Eye (tissue), 1 donor: ENCODE results near the gene SETD6.

ENCODE experiments used
- DNase-seq: peaks from one replicate; pipeline ENCODE4 v3.0.0-alpha.2; 2015

Gene SETD6

DNA sequence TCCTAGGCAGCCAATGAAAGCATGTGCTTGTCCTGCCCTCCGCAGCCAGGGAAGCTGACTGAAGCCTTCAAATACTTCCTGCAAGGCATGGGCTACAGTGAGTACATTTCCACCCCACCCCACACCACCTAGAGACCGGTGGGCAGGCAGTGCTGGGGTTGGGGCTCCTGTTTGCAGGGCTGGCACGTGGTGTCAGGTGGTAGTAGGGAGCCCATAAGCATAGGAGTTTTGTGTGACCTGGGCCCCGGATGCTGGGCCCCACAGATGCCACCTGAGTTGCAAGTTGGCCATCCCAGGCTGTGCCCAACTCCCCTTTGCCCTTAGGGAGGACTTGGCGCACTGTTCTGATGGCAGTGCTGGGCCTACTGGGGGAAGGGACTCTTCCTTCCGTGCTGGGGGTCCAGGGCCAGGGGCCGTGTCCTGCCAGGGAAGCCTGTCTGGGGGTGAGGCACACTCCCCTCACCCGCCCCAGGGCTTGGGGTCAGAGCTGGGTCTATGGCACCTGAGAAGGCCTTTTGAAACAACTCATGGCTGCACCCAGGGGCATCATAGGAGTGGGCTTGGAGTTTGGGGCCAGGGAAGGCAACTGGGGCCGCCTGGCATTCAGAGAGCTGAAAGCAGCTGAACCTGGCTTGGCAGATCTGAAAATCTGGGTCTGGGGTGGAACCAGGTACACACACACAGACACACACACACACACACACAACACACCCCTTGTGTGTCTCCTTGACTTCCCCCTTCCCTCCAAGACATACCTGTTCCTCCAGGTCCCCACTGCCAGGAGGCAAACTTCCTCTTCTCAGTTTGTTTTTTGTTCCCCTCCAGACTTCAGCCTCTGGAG lies 5.8 kb upstream of the SETD6 start:
- no peak for DNase-seq

DNA sequence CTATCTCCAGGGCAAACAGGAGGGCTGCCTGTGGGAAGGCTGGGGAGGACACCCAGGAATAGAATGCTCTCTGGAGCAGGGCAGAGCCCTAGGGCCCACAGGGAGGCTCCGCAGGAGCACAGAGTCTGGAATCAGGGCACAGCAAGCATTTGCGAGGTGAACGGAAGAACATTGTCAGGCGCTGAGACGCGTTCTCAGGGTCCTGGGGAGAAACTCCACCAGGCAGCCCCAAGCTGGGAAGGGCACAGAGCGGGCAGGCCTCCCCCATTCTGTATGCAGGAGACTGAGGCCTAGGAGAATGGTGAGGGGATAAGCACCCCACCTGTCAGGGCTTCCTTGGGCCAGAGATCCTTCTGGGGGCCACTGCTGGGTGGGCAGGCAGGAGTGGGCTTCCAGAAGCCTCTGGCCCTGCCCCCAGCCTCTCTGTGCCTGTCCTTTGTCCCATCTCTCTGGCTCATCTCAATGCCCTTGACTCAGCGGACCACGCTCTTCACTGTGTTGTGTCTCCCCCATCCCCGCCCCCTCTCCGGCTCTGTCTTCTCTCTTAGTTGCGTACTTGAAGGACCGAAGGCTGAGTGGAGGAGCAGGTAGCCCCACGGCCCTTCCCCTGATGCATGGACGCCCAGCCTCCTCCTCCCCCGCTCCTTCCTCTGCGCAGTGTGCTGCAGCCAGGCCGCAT lies 5.1 kb upstream of the SETD6 start:
- no peak for DNase-seq

DNA sequence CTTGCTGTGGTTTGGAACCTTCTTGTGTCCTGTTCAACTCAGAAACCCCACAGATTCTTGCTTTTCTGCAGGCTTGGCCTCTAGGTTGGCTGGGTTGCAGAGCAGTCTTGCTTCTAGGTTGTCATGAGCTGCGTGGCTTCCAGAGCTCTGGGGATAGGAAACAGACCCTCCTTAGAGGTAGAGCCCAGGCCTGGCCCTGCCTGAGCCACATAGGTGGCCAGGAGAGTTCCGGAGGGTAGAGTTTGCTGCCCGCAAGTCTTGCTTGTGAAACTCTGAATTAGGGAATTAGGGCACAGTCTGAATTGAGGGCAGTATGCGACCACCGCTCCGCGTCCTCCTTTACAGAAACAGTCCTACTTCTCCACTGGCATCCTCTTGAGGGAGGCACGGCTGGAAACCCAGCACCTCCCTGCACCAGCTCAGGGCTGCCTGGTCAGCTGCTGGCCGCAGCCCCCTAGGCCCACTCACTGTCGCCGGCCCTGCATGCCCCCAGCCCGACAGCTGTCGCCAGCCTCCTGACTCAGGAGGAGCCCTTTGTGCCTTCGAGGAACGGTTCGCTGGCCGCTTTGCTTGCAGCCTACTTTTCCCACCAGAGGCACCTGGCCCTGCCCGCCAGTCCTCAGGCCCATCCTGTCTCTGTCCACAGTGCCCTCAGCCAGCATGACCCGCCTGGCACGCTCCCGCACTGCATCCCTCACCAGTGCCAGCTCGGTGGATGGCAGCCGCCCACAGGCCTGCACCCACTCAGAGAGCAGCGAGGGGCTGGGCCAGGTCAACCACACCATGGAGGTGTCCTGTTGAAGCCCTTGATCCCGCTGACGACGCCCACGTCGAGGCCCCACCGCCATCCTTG lies 4.3 kb upstream of the SETD6 start:
- DNase-seq: no peak

DNA sequence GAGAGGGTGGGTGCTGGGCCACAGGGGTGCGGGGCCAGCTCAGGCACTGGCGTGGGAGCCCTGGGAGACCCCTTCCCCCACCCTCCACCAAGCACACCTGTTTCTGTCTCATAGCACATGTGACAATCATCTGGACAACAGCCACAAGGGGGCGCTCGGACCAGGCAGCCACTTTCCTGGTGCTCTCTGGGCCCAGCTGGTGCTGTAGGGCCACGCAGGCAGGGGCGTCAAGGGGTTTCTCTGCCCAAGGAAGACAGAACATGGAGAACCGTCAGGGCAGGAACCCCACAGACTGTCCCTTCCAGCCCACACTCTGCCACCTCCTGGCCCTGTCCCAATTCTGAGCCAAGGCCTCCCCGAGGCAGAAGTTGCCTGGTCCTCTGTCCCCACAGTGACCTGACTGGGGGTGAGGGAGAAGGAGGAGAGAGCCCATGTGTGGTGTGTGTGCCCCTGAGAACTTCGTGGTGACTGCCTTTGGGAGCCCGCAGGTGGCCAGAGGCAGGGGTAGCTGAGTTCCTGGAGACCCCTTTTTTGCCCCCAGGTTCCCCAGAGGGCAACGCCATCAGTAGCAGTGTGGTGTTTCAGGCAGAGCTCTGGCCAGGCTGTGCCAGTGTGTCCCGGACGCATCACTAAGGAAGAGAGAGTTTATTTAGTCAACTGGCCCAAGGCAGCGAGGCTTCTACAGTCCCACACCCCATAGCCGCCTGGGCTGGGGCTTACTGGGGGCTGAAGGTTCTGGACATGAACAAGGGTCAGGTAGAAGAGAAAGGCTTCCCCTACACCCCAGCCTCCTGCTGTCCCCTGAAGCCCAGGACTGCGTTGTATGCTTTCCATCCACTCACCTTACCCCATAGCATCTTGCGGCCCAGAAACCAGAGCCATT lies 3.1 kb upstream of the SETD6 start:
- peak; percentile 87 for DNase-seq

DNA sequence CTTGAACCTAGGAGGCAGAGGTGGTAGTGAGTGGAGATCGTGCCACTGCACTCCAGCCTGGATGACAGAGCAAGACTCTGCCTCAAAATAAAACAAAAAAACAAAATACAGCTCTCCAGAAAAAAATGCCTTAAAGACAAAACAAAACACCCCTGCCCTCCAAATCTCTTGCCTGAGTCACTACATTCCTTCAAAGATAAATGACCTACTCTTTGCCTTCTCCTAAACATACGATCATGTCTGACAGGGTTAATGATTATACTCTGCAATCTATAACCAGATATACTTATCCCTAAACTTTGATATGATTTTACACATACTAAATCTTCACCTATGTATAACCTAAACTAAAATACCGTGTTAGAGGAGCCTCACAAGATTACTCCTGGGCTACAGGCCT lies 1.4 kb upstream of the SETD6 start:
- no peak for DNase-seq

DNA sequence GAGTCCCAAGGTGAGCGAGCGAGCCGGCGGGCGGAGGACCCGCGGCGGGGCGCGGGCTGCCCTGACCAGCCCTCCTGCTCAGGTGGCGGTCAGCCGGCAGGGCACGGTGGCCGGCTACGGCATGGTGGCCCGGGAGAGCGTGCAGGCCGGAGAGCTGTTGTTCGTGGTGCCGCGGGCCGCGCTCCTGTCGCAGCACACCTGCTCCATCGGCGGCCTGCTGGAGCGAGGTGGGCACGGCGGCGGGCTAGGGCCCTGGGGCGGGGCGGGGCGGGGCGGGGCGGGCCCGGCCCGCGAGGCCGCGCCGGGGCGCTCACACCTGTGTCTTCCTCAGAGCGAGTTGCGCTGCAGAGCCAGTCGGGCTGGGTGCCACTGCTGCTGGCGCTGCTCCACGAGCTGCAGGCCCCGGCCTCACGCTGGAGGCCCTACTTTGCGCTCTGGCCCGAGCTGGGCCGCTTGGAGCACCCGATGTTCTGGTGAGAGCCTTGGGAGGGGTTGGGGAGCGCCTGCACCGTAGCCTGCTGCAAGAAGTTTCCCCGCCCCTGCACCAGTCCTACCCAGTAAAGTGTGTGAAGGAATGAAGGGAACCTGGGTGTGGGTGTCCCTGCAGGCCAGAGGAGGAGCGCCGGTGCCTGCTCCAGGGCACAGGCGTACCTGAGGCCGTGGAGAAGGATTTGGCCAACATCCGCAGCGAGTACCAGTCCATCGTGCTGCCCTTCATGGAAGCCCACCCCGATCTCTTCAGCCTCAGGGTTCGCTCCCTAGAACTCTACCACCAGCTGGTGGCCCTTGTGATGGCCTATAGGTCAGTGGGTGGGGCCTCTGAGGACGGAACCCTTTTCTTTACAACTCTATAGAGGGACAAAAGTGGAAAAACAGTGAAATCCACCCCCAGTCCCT lies 802 bp downstream of the SETD6 start:
- no peak for DNase-seq

DNA sequence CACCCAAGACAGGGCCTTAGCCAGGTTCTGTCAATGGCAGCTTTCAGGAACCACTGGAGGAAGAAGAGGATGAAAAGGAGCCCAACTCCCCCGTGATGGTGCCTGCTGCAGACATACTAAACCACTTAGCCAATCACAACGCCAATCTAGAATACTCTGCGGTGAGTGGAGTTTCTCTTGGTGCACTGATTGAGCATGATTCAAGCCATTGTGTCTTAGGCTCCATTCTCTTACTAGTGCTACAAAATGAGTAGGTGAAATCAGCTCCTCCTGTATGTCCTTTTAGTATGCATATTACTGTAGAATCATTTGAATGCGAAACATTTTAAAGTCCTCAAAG lies 1.4 kb downstream of the SETD6 start:
- no peak for DNase-seq

DNA sequence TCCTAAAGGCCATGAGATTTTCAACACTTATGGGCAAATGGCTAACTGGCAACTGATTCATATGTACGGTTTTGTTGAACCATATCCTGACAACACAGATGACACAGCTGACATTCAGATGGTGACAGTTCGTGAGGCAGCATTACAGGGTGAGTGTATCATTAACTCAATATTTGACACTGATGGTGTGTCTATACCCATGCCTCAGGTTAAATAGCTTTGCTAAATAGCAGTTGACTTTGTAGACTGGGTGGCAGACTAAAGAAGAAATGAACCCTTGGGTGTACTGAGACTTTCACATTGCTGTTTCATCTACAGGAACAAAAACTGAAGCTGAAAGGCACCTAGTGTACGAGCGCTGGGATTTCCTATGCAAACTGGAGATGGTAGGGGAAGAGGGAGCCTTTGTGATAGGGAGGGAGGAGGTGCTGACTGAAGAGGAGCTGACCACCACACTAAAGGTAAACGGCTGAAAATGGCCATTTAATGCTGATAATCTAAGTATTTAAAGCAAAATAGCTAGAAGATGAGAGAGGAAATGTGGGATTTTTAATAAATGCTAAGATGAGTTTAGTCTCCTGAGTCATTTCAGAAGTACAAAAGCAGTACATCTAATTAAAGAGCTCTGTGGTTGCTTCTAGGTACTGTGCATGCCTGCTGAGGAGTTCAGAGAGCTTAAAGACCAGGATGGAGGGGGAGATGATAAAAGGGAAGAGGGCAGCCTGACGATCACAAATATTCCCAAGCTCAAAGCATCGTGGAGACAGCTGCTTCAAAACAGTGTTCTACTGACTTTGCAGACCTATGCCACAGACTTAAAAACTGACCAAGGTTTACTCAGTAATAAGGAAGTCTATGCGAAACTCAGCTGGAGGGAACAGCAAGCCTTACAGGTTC lies 3.0 kb downstream of the SETD6 start:
- no peak for DNase-seq

DNA sequence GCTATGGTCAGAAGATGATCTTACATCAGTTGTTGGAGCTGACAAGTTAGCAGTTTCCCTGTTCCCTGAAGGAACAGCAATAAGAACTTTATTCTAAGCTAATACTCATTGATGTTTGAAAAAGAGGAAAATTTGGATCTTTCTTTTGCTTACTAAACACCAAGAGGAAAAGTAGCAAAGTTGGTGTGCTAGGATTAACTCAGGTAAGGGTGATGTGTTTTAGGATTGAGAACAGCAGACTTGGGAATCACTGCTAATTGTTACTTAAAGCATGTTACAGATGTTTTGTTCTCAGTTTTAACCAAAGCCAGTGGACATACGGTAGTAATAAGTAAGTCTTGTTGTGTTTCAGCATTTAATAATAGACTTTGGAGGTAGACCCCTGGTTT lies 3.7 kb downstream of the SETD6 start:
- no peak for DNase-seq

DNA sequence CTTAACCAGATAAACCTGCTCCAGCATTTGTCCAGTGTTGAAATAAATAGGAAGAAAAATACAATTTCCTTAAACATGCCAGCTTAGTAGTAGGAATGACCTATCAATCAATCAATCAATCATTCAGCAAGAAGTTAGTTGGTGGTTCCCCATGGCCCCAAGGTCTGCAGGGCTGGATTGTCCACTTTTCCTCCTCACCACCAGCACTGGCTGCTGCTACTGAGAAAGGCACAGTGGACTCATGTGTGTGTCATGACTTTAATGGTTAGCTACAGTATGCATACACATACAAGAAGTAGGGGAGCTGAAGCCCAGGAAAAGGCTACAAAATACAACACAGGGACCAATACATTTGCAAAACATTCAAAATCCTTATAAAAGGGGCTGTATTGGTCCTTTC lies 4.4 kb downstream of the SETD6 start:
- DNase-seq: no peak

DNA sequence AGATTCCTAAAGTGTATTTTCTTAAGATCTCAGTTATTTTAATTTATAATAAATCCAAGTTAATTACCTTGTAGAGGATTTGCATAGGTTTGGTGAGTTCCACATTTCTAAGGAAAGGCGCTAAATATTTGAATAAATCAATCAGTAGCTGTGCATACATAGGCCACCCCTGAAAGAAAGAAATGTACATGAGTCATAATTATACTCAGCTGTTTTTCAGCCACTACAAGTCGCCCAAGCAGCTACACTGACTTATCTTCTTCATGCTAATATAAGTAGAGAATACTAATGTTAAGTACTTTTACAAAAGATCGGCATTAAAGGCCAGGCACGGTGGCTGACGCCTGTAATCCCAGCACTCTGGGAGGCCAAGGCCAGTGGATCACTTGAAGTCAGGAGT lies 14.9 kb downstream of the SETD6 start:
- no peak for DNase-seq

DNA sequence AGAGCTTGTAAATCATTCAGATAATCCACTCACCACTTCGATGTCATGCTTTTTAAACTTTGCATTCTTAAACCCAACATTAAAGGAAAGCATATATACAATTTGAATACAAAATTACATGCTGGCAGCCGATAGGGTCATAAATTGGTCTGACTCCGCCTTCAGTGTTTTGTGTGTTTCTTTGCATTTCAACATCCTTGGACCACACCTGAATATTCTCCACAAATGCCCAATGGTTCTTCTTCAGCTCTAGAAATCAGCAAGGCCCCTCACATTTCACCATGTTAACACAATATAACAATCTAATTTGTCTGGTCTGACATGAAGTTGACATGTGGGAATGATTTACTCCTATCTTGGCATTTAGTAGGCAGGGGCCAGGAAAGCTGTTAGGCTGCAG lies 17.1 kb downstream of the SETD6 start:
- DNase-seq: no peak

DNA sequence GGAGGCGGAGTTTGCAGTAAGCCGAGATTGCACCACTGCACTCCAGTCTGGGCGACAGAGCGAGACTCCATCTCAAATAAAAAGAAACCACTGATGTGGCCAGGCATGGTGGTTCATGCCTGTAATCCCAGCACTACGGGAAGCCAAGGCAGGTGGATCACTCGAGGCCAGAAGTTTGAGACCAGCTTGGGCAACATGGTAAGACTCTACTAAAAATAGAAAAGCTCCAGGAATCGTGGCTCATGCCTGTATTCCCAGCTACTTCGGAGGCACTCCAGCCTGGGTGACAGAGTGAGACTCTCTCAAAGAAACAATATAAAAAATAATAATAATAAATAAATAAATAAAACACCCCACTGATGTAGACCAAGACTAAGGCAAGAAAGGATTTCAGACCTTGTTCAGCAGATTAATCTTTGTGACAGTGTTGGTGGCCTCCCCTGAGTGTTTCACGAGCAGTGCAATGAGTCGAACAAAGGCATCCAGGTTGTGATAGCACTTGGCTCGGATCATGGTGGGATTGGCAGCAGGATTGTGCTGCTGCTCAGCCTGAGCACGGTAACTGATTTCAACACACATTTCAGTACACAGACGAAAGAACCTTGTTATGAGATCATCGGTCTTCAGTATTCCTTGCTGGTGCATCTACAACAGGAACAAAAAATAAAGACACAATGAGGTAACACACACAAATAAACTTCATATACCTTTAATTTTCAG lies 18.6 kb downstream of the SETD6 start:
- DNase-seq: no peak

DNA sequence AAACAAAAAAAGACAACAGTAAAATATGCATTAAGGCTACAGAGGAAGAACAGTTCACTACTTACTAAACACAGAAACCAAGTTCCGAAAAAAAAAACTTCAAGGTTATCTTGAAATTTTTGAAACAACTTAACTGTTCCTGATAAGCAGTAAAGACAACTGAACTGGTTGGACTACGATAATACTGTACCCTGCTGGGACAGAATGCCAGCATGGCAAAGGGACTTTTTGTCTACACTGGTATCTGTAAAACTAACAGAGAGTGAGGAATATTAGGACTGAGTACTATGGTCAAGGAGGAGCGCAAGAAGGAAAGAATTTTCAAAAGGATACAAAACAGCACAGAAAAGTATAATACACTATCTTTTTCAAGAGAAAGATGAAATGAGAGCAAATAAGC lies 19.8 kb downstream of the SETD6 start:
- DNase-seq: no peak

DNA sequence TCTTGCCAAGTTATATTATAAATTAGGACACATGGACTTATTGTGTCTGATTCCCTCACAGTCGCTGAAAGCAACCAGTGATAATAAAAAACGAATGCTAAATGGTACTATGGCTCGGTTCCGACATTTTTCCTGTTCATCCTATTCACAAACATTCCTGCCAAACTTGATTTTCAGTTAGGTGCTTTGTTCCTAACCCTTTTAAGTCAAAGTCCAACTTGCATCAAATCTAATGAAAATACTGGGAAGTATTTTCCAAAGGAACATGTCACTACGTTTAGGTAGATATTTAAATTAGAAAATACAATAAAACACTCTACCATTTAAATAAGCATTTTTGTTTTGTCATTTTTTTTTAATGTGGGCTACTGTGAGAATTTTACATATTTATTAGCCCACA lies 21.0 kb downstream of the SETD6 start:
- DNase-seq: no peak

DNA sequence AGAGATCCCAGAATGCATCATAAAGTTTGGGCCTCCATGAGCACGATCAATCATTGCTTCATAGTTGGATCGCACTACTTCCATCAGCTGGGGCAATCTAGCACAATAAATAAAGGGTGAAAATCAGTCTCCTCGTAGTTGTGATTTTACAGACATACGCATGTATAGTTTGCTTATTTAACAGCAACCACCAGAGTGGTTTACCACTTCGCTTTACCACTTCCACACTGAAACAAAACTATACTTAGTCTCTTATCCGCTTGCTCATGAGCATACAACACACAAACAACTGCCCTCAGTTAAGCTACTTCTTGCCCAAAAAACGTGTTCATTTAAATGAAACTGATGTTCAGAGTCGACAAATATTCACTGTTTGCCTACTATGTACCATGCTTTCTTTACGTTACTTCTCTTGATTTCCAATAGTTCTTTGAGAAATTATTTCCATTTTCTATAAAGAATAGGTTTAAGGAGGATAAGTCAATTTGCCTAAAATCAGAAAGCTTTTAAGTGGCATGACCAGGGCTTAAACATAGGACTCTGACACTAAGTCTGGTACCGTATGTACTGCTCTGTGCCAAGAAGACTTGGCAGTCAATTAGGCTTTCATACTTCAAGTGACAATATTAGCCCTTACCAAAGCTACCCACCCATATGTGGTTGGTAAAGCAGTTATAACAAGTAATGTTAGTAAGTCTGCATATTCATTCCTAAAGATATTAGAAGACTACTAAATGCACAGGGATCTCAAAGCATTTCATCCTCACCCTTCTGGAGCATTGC lies 22.0 kb downstream of the SETD6 start:
- no peak for DNase-seq

DNA sequence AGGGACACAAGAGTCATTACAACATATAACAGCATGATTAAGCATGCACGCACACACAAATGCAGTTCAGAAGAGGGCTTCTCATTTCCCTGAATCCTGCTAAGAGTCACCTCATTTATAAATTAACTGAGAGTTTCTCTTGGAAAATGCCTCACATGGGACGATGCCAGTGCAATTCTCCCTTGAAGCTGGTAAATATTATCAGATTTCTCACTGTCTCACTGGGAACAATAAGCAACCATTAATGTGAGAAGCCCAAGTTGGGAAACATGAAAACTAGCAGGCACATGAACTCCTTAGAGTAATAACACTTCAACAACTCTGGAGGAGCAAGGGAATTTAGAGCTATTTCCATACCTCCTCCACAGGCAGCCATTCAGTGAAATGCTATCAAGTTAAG lies 26.4 kb downstream of the SETD6 start:
- peak; percentile 4 for DNase-seq

DNA sequence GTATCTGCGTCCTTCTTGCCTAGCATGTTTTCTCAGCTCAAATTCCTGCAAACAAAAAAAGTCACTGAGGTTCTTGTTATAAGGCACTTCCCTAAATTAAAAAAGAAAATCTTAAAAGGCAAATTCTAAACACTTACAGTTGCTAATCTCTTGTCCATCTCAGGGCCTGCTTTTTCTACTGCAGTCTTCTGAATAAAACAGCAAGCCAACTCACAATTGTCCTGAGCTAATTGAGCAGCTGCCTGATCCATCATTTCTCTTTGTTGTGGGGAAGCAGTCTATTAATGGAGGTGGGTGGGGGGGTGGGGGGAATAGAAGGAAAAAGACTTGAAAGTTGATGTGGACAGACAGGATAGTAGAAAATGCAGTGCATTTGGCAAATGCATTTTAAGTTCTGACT lies 27.0 kb downstream of the SETD6 start:
- peak; percentile 62 for DNase-seq

DNA sequence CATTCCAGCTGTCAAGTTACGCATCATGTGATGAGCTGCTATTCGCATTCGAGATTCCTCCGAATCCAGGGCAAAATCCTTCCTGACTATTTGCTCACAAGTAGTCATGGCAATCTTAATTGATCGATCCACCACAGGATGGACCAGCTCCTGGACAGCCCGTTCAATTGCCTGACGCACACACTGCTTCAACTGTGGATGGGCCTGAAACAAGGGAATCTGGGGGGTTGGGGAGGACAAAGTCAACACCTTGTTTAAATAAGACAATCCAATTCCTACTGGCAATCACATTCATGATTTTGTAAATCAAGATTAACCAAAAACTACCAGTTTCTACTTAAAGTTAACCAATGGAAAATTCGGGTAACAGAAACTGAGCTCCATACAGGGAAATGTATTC lies 28.4 kb downstream of the SETD6 start:
- DNase-seq: no peak
